Prostate gland (tissue), 2 donors: ENCODE measurements around the gene AGPS.

Source experiments
- CTCF ChIP-seq, 4 experiments: fragments of 200-600 bp in 2 of 4; fragments of 450-650 bp in 2 of 4; sonication (generic) in 2 of 4; IDR thresholded peaks; 1 replicate in 3 of 4; 2 replicates in 1 of 4; pipeline ENCODE4 v1.5.1; 2016 to 2019; ENCODE audit warnings: antibody characterized with exemption in 4 of 4, mild to moderate bottlenecking in 2 of 4, moderate library complexity in 2 of 4
- POLR2A ChIP-seq: fragments of 450-650 bp; IDR thresholded peaks from one replicate; pipeline ENCODE4 v1.6.1; 2016; ENCODE audit warnings: antibody characterized with exemption, mild to moderate bottlenecking
- POLR2AphosphoS5 ChIP-seq: sonication (generic); formaldehyde crosslinking; IDR thresholded peaks from one replicate; pipeline ENCODE4 v1.6.1; 2017; ENCODE audit warnings: antibody characterized with exemption

- TF ChIP-seq CTCF (IDR thresholded peaks at IDR 0.05) = no peak
- TF ChIP-seq POLR2A = no peak
- no peak for TF ChIP-seq POLR2AphosphoS5
Observed at GRCh38 chr2:177579486-177580036, 187.0 kb downstream of the AGPS start.
